ENCODE results near the gene BANF2. TPM values are rescaled to one million over a fixed set of nuclear protein-coding genes. Genes with fewer than 3 reads are reported as not detected.

BANF2 gene
- total RNA-seq, 6 experiments from 2014 or later = not detected

DNA sequence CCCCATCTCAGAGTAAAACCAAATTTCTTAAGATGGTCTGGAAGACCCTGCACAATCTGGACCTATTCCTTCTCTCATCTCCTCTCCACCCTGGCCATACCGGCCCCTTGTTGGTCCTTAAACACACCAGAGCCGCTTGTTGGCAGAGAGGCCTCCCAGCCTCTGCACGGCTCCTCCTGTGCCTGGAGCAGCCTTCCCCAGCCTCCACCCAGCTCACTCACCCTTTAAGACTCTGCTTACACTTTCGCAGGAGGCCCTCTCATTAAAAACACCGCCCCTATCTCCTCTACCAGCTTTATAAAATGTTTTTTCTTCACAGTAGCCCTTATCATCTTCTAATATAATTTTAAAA, 49.8 kb downstream of the BANF2 start:
- H3K27ac ChIP-seq = peak overlapping the region in 1 of 3 donors; percentile 22
- WGBS (ENCODE audit: insufficient coverage, low coverage, low lambda C conversion rate, missing lambda C conversion rate) = 88% methylated on average over 5 of the region's 5 CpGs
- H3K36me3 ChIP-seq = no peaks in the 10 kb centered on the region
- no peak overlapping the region for H3K4me3 ChIP-seq
- H3K27me3 ChIP-seq = no peaks in the 10 kb centered on the region
- intact Hi-C loops (cut with DNase I) = no loop called here
- ATAC-seq (no peak), DNase-seq (no peak)
- TF ChIP-seq, protein P1, sequence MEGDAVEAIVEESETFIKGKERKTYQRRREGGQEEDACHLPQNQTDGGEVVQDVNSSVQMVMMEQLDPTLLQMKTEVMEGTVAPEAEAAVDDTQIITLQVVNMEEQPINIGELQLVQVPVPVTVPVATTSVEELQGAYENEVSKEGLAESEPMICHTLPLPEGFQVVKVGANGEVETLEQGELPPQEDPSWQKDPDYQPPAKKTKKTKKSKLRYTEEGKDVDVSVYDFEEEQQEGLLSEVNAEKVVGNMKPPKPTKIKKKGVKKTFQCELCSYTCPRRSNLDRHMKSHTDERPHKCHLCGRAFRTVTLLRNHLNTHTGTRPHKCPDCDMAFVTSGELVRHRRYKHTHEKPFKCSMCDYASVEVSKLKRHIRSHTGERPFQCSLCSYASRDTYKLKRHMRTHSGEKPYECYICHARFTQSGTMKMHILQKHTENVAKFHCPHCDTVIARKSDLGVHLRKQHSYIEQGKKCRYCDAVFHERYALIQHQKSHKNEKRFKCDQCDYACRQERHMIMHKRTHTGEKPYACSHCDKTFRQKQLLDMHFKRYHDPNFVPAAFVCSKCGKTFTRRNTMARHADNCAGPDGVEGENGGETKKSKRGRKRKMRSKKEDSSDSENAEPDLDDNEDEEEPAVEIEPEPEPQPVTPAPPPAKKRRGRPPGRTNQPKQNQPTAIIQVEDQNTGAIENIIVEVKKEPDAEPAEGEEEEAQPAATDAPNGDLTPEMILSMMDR (IDR thresholded peaks at IDR 0.05) = no peak
- peaks cover 0 to 7% (median 2%) of the 10 kb centered on the region in 4 donors for H3K4me1 ChIP-seq
- H3K9me3 ChIP-seq = no peaks in the 10 kb centered on the region

DNA sequence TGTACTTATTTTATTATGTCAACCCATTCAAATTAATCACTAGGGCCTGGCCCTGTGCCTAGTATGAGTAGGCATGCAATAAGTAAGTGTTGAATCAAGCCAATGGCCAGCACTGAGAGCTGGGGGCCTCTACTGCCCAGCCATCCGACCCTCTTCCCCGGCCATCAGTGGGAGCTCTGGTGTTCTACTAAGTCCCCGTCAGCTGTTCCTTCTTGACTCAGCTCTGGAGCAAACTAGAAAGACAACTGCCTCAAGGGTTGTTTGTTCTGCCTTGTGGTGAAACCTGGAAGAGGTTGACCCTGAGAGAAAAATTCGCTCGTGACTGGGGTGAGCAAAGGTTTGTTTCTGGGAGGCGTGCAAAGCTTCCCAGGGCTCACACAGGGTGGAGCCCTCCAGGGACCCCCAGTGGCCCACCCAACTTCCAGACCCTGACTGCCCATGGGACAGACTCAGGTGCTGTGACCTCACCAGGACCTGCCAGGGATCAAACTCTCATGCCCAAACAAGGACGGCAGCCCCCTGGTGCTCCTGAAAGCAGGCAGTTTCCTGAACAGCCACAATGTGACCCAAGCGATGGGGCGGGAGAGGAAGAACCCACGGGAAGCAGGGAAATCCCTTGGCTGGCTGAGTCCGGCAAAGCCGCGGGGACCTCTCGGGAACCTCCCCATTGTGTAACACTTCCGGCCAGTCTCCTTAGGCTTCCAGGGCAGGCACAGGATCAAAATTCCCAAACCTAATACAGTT, 50.4 kb downstream of the BANF2 start:
- no peaks in the 10 kb centered on the region for H3K9me3 ChIP-seq
- ATAC-seq = peak; percentile 89 to 98 (median 94)
- peak overlapping the region in 2 of 3 donors; percentile 11 to 26 for H3K27ac ChIP-seq
- intact Hi-C loops (cut with DNase I) = no loop called here
- TF ChIP-seq, protein P1 (IDR thresholded peaks at IDR 0.05) = no peak
- no peak for TF ChIP-seq POLR2A (IDR thresholded peaks at IDR 0.05)
- DNase-seq = peak; percentile 66 to 80 (median 76)
- peaks cover 0 to 7% (median 2%) of the 10 kb centered on the region in 4 donors for H3K4me1 ChIP-seq
- peak overlapping the region in 1 of 3 donors; percentile 22 for H3K4me3 ChIP-seq
- WGBS (ENCODE audit: insufficient coverage, low coverage, low lambda C conversion rate, missing lambda C conversion rate) = 31% methylated on average over 2 of the region's 15 CpGs
- H3K27me3 ChIP-seq = no peaks in the 10 kb centered on the region
- no peaks in the 10 kb centered on the region for H3K36me3 ChIP-seq

DNA sequence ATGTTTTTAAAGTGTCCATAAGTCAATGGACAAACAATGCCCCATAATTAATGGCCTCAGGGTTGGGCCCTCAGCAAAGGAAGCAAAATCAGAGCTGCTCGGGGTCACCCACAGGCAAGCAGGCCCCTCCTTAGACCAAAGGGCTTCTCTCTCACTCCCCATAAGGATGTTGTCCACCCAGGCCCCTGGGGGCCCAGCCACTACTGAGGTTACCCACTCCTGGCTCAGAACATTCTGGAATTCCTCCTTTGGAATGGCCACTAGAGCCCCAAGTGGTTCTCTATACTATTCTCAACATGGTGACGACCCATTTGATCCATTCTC, 50.9 kb downstream of the BANF2 start:
- DNase-seq (no peak), ATAC-seq (no peak)
- Histone ChIP-seq H3K27me3 (no peaks in the 10 kb centered on the region), H3K27ac (peak overlapping the region in 2 of 3 donors; percentile 11 to 26), H3K4me1 (peaks cover 0 to 7% (median 2%) of the 10 kb centered on the region in 4 donors), H3K9me3 (no peaks in the 10 kb centered on the region), H3K4me3 (peak overlapping the region in 1 of 3 donors; percentile 22), H3K36me3 (no peaks in the 10 kb centered on the region)
- intact Hi-C loops (cut with DNase I) = no loop called here
- WGBS (ENCODE audit: insufficient coverage, low coverage, low lambda C conversion rate, missing lambda C conversion rate) = 88% methylated on average over 1 of the region's 2 CpGs
- TF ChIP-seq POLR2A (IDR thresholded peaks at IDR 0.05) = no peak

DNA sequence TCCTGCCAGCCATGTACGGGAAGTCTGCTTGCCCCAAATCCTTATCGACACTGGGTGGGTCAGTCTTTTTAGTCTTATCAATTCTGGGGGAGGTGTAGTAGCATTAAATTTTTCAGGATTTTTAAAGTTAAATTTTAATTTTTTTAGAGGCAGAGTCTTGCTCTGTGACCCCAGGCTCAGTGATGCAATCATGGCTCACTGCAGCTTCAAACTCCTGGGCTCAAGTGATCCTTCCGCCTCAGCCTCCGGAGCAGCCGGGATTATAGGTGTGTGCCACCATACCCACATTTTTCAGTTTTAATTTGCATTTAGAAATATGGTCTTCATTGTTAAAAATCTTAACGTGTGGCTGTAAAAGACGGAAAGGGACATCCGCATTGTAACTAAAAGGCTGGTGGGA, 51.9 kb downstream of the BANF2 start:
- ATAC-seq = no peak

DNA sequence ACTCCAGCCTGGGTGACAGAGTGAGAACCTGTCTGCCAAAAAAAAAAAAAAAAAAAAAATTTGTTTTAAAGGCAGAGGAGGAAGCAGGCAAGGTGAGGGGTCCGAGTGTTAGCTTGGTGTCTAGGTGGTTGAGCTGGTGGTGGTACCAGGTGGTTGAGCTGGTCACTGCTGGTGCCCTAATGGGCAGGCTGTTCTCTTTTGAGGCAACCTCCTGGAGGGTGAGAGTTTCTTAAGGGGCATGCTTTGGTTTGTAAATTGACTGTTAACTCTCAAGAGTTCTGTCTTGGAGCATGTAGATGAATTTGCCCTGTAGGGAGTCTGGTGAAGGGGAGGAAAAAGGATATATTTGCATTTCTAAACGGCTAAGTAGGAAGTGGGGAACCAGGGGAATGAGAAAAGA, 52.7 kb downstream of the BANF2 start:
- peaks cover 0 to 7% (median 2%) of the 10 kb centered on the region in 4 donors for H3K4me1 ChIP-seq
- no peaks in the 10 kb centered on the region for H3K9me3 ChIP-seq
- H3K4me3 ChIP-seq = no peak overlapping the region
- no peaks in the 10 kb centered on the region for H3K36me3 ChIP-seq
- intact Hi-C loops (cut with DNase I) = no loop called here
- H3K27me3 ChIP-seq = no peaks in the 10 kb centered on the region
- TF ChIP-seq, protein P1 (IDR thresholded peaks at IDR 0.05) = no peak
- no peak for TF ChIP-seq POLR2A (IDR thresholded peaks at IDR 0.05)
- 40% methylated on average over 2 of the region's 2 CpGs for WGBS (ENCODE audit: insufficient coverage, low coverage, low lambda C conversion rate, missing lambda C conversion rate)
- no peak for ATAC-seq
- DNase-seq = no peak
- no peak overlapping the region for H3K27ac ChIP-seq

More for the DNA sequence above, 51.9 kb downstream of the BANF2 start:
- H3K4me1 ChIP-seq = peaks cover 0 to 7% (median 2%) of the 10 kb centered on the region in 4 donors
- no peaks in the 10 kb centered on the region for H3K27me3 ChIP-seq
- no peak overlapping the region for H3K4me3 ChIP-seq
- no peaks in the 10 kb centered on the region for H3K36me3 ChIP-seq
- no peak for TF ChIP-seq POLR2A (IDR thresholded peaks at IDR 0.05)
- TF ChIP-seq, protein P1 (IDR thresholded peaks at IDR 0.05) = no peak
- DNase-seq = no peak
- intact Hi-C loops (cut with DNase I) = no loop called here
- 42% methylated on average over 8 of the region's 8 CpGs for WGBS (ENCODE audit: insufficient coverage, low coverage, low lambda C conversion rate, missing lambda C conversion rate)
- no peaks in the 10 kb centered on the region for H3K9me3 ChIP-seq
- H3K27ac ChIP-seq = no peak overlapping the region
